Right cardiac atrium (tissue), 5 donors: ENCODE measurements around the gene TENM4. TPM values are rescaled to one million over a fixed set of nuclear protein-coding genes. Genes with fewer than 3 reads are reported as not detected.

Source experiments
- ATAC-seq, 2 donors: fragments of 200-7000 bp; cut with Tn5 transposase; one replicate each; pipeline versions ENCODE4 v1.8.0 to v1.9.1; 2020; ENCODE audit warnings: moderate library complexity in 2 of 2, mild to moderate bottlenecking in 1 of 2
- DNase-seq, 3 donors: peaks; one replicate each; pipeline ENCODE4 v3.0.0-alpha.2; 2020
- H3K27ac ChIP-seq: one replicate; pipeline ENCODE4 v1.5.1; 2013; ENCODE audit warnings: mild to moderate bottlenecking, low read length, control low read depth, moderate library complexity
- H3K27me3 ChIP-seq: one replicate; pipeline ENCODE4 v1.6.1; 2013; ENCODE audit not compliant: control insufficient read depth, insufficient read depth
- H3K4me1 ChIP-seq: one replicate; pipeline ENCODE4 v1.6.1; 2013; ENCODE audit warnings: low read length; ENCODE audit not compliant: control insufficient read depth, insufficient read depth
- H3K4me3 ChIP-seq: one replicate; pipeline ENCODE4 v1.5.1; 2013; ENCODE audit warnings: low read length, control low read depth
- H3K9me3 ChIP-seq: one replicate; pipeline ENCODE4 v1.6.1; 2013; ENCODE audit warnings: low read length; ENCODE audit not compliant: control insufficient read depth
- WGBS: extraction: QIAGEN DNeasy Blood & Tissue Kit; methylation state at CpG from one replicate; pipeline ENCODE4 v1.1.7; 2013; 5-methylcytosine and 5-hydroxymethylcytosine counted together
- intact Hi-C, 4 donors: fragments of 100-400 bp; cut with DNase I; formaldehyde crosslinking; loops; one replicate each; pipeline versions ENCODE4 v1.11.0 to v1.14.0; 2022 to 2023
- polyA plus RNA-seq: library from polyadenylated mRNA; stranded (reverse); fragments of 200-250 nt; gene quantifications from one replicate; pipeline ENCODE4 v1.2.3, GENCODE V29; 2013
- total RNA-seq, 4 donors: library from RNA; stranded (reverse); fragmentation: NEBNext Ultra II Directional; extraction: Animal tissue kit (Norgen Biotek cat#: 25700); gene quantifications; one replicate each; pipeline ENCODE4 v1.2.1, GENCODE V29; 2021
- donor health status: healthy with polysubstance abuse.
- donor health status: DM: no; HTN: yes; CAD: no.
- donor health status: DM: no; HTN: no; CAD: no.
- donor health status: DM: no; HTN: yes; CAD: no; lungs with severe emphysema.
- donor health status: DM: yes; HTN: yes; CAD: no.

The TENM4 gene
- total and polyA plus RNA-seq, 5 donors = 0.26 to 2.3 (median 0.71) TPM

GRCh38 chr11:79388201-79388600 lies 52.6 kb downstream of the TENM4 start:
- ATAC-seq (no peak), DNase-seq (no peak)
- Histone ChIP-seq H3K9me3 (no peaks in the 10 kb centered on the region), H3K27me3 (no peaks in the 10 kb centered on the region), H3K27ac (no peak overlapping the region), H3K4me1 (no peaks in the 10 kb centered on the region), H3K4me3 (no peak overlapping the region)
- intact Hi-C loops = no loop called here
- WGBS = 88% methylated on average over 2 of the region's 2 CpGs

- intact Hi-C loops = no loop called here
- 80% methylated on average over 3 of the region's 3 CpGs for WGBS
- H3K9me3 ChIP-seq = no peaks in the 10 kb centered on the region
- H3K27ac ChIP-seq = no peak overlapping the region
- H3K4me3 ChIP-seq = no peak overlapping the region
- H3K4me1 ChIP-seq = no peaks in the 10 kb centered on the region
- no peak for ATAC-seq
- no peak for DNase-seq
- no peaks in the 10 kb centered on the region for H3K27me3 ChIP-seq
These were observed 57.0 kb downstream of the TENM4 start for GRCh38 chr11:79383874-79384273.

GRCh38 chr11:79382301-79383050 lies 58.4 kb downstream of the TENM4 start:
- Histone ChIP-seq H3K9me3 (no peaks in the 10 kb centered on the region), H3K27ac (no peak overlapping the region), H3K4me3 (no peak overlapping the region), H3K27me3 (no peaks in the 10 kb centered on the region), H3K4me1 (no peaks in the 10 kb centered on the region)
- 70% methylated on average over 6 of the region's 6 CpGs for WGBS
- no peak for DNase-seq
- no peak for ATAC-seq
- intact Hi-C loops = no loop called here

- no peak for ATAC-seq
- Histone ChIP-seq H3K4me1 (no peaks in the 10 kb centered on the region), H3K4me3 (no peak overlapping the region), H3K27ac (no peak overlapping the region), H3K27me3 (no peaks in the 10 kb centered on the region), H3K9me3 (no peaks in the 10 kb centered on the region)
- no peak for DNase-seq
- intact Hi-C loops = no loop called here
- 53% methylated on average over 3 of the region's 3 CpGs for WGBS
These were observed 59.8 kb downstream of the TENM4 start for GRCh38 chr11:79381036-79381435.

- DNase-seq (no peak), ATAC-seq (no peak)
- intact Hi-C loops = no loop called here
- 84% methylated on average over 2 of the region's 2 CpGs for WGBS
- no peak overlapping the region for H3K4me3 ChIP-seq
- H3K27me3 ChIP-seq = no peaks in the 10 kb centered on the region
- no peaks in the 10 kb centered on the region for H3K4me1 ChIP-seq
- H3K27ac ChIP-seq = no peak overlapping the region
- no peaks in the 10 kb centered on the region for H3K9me3 ChIP-seq
These were observed 63.4 kb downstream of the TENM4 start for GRCh38 chr11:79377406-79377805.

- Histone ChIP-seq H3K4me3 (no peak overlapping the region), H3K27ac (no peak overlapping the region), H3K9me3 (no peaks in the 10 kb centered on the region), H3K4me1 (no peaks in the 10 kb centered on the region), H3K27me3 (no peaks in the 10 kb centered on the region)
- 71% methylated on average over 3 of the region's 3 CpGs for WGBS
- intact Hi-C loops = no loop called here
- ATAC-seq = no peak
- DNase-seq = no peak
These were observed 64.8 kb downstream of the TENM4 start for GRCh38 chr11:79375818-79376550.

- ATAC-seq (no peak), DNase-seq (no peak)
- no peak overlapping the region for H3K27ac ChIP-seq
- intact Hi-C loops = no loop called here
- 64% methylated on average over 7 of the region's 7 CpGs for WGBS
- H3K9me3 ChIP-seq = no peaks in the 10 kb centered on the region
- no peaks in the 10 kb centered on the region for H3K4me1 ChIP-seq
- H3K27me3 ChIP-seq = no peaks in the 10 kb centered on the region
- no peak overlapping the region for H3K4me3 ChIP-seq
These were observed 66.1 kb downstream of the TENM4 start for GRCh38 chr11:79374727-79375126.

- ATAC-seq = no peak
- H3K27ac ChIP-seq = no peak overlapping the region
These were observed 69.1 kb downstream of the TENM4 start for GRCh38 chr11:79371724-79372123.

GRCh38 chr11:79371152-79371551 lies 69.7 kb downstream of the TENM4 start:
- WGBS = 61% methylated on average over 1 of the region's 1 CpG
- H3K9me3 ChIP-seq = no peaks in the 10 kb centered on the region
- no peak for ATAC-seq
- no peak overlapping the region for H3K4me3 ChIP-seq
- H3K27me3 ChIP-seq = no peaks in the 10 kb centered on the region
- H3K27ac ChIP-seq = no peak overlapping the region
- no peaks in the 10 kb centered on the region for H3K4me1 ChIP-seq
- DNase-seq = no peak
- intact Hi-C loops = no loop called here

More at GRCh38 chr11:79371724-79372123, 69.1 kb downstream of the TENM4 start:
- Histone ChIP-seq H3K4me1 (no peaks in the 10 kb centered on the region), H3K9me3 (no peaks in the 10 kb centered on the region), H3K27me3 (no peaks in the 10 kb centered on the region), H3K4me3 (no peak overlapping the region)
- WGBS = 30% methylated on average over 2 of the region's 2 CpGs
- intact Hi-C loops = no loop called here
- DNase-seq = no peak

GRCh38 chr11:79369055-79369454 lies 71.8 kb downstream of the TENM4 start:
- no peak overlapping the region for H3K4me3 ChIP-seq
- H3K9me3 ChIP-seq = no peaks in the 10 kb centered on the region
- no peak overlapping the region for H3K27ac ChIP-seq
- no peaks in the 10 kb centered on the region for H3K27me3 ChIP-seq
- ATAC-seq (no peak), DNase-seq (no peak)
- intact Hi-C loops = no loop called here
- no peaks in the 10 kb centered on the region for H3K4me1 ChIP-seq
- 63% methylated on average over 5 of the region's 5 CpGs for WGBS

- no peak for DNase-seq
- Histone ChIP-seq H3K4me1 (no peaks in the 10 kb centered on the region), H3K9me3 (no peaks in the 10 kb centered on the region), H3K4me3 (no peak overlapping the region), H3K27ac (no peak overlapping the region), H3K27me3 (no peaks in the 10 kb centered on the region)
- 79% methylated on average over 4 of the region's 4 CpGs for WGBS
- intact Hi-C loops = no loop called here
- no peak for ATAC-seq
These were observed 73.0 kb downstream of the TENM4 start for GRCh38 chr11:79367844-79368243.
